Measurements from ENCODE around the gene TMBIM1.

Gene TMBIM1

DNA sequence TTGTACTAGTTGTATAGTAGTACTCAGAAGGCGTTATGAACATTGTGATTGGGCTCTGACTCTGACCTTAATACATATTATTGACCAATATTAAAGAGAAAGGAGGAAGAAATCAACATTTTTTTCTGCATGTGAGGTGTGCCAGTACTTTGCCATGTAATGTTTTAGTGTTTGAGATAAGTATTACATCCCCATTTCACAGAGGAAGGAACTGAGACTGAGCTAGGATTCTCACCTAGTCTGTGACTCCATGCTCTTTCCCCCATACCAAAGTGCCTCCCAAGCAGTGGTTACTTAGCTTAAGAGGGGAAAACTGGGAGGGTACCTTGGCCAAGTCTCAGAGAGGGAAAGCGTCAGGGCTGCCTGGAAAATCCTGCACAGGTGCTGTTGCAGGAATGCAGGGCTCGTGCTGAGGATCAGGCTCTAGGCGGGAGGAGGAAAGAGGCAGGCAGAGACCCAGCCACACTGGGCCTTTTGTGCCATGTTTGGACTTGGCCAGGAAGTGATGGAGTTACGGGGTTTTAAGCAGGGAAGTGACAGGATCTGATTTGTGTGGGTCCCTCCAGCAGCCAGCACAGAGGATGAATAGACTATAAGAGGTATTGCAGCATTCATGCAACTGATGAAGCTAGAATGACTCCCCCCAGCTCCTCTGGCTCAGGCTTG, 20.3 kb downstream of the TMBIM1 start:
- DNase-seq (ENCODE audit: low spot score): no peak

DNA sequence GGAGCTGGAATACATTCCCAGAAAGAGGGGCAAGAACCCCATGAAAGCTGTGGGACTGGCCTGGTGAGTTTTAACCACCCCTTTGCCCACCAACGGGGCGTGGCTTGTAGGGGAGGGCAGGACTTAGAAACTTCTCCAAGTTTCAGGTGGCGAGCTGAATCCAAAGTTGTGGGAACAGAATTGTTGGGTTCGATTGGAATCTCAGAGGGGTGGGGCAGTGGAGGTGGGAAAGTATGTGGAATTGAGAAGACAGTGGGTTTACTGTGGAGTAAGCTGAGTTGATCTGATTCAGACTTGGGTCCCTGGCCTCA, 20.9 kb downstream of the TMBIM1 start:
- no peak for DNase-seq (ENCODE audit: low spot score)

GRCh38 chr2:218270721-218271486, 21.4 kb downstream of the TMBIM1 start:
- DNase-seq (ENCODE audit: low spot score): no peak

DNA sequence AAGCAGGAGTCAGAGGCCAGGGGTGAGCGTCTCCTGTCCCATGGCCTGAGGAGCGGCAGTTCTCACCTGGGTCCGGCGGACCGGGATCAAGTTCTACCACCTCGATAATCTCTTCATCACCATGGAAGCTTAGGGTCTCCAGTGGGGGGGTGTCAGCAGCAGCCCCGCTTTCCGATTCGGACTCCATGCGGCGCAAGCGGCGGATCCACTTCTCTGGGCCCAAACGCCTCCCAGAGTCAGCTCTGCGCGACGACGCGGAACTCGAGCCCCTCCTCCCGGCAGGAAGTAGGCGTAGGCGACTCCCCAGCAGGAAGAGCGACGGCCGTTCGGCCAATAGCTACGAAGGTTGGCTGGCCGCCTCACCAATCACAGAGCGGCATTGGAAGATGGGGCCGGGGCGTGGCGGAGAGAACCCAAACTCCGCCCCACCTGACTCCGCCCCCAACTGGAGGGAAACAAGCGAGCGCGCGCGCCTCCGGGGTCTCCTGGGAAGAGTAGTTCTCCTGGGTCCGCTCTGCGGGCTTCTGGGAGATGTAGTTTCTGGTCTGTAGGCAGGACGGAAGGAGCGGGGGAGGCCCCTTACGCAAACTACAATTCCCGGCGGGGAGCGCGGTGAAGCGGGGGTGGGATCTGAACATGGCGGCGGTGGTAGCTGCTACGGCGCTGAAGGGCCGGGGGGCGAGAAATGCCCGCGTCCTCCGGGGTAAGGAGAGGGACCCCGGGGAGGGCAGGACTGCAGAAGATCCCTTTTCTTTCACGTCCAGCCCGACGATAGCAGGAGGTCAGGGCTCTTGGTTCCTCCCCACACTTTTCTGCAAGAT, 22.2 kb downstream of the TMBIM1 start, which contains the start of the genes AAMP and PNKD:
Gene AAMP, minus strand, starts transcription at position 238 of the 821 bp plus-strand sequence. Its CDS starts 51 bp downstream, at position 187.
Gene PNKD, plus strand, starts transcription at position 620 of the 821 bp plus-strand sequence. Its CDS starts 17 bp downstream, at position 637.
- DNase-seq (ENCODE audit: low spot score): peak; percentile 100

- DNase-seq (ENCODE audit: low spot score): no peak
These were observed 25.0 kb downstream of the TMBIM1 start for GRCh38 chr2:218267259-218267658.

DNA sequence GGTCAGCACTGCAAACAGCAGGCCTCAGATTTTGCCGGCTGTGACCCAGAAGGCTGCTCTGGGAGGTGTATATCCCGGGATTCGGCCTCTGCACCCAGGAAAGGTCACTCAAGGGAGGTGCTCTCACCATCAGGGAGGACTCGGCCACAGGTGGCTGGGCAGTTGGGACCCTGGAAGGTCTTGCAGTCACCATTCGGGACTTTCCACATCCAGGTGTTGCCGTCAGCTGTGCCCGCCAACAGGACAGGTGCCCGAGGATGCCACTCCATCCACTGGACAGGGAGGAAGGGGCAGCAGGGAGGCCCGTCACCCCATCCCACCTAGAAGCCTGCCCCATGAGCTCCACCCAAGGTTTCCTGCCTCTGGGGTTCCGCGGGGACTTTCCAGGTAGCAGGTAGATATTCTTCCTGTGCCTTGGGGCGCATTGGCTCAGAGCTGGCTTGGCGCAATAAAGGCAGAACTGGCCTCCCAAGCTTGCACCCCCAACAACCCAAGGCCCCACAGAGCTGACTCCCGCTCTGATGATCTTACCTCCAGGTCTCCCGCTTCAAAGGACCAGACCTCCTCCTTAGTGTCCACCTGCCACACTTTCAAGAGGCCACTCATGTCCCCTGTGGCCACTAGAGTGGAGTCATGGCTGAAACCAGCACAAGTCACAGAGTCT, 25.9 kb downstream of the TMBIM1 start:
- no peak for DNase-seq (ENCODE audit: low spot score)

DNA sequence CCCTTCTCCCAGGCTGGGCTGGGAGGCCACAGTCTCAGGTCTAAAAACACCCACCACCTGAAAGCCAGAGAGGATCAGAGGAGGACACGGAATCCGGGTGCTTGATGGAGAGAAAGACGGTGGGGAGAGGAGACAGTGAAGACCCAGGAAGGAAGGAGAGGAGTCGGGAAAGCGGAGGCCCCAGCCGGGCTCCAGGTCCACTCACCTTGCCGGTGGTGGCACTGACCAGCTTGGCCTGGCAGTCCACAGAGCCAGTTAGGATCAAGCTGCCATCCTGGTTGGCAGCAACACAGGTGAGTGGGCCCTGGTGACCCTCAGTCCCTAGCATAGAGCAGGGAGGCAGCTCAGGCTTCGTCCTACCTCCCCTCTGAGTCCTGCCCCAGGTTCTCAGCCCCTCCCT, 26.7 kb downstream of the TMBIM1 start:
- DNase-seq (ENCODE audit: low spot score): no peak

DNA sequence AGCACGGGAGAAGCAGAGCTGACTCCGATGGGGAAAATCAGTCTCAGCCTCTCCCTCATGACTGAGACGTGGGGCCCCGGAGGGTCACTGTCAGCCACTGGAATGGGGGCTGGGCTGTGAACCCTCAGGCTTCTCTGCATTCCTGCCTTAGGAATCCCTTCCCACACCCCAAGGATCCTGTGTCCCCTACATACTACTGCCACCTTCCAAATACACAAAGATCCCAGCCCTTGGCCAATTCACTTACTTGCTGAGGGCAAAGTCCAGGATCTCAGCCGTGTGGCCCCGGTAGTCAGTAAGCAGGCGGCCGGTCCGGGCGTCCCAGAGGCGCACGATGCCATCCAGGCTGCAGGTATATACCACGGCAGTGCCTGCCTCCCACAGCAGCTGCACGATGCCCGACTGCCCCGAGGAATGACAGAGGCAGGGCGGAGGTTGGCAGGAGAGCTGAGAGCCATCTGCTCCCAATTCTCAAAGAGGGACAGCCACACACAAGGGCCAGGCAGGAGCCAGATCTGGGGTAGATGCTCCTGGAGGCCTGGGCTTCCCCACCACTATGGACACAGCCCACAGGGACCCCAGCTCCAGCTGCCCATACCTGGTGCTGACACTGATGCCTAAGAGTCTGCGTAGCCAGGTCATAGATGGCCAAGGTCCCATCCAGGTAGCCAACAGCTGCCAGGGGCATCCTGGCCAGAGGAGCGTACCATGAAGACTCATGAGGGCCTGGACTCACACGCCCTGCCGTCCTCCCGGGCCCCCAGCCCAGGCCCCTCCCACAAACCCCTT, 27.3 kb downstream of the TMBIM1 start:
- DNase-seq (ENCODE audit: low spot score): no peak

- no peak for DNase-seq (ENCODE audit: low spot score)
These were observed 28.3 kb downstream of the TMBIM1 start for GRCh38 chr2:218263817-218264641.

- DNase-seq (ENCODE audit: low spot score): no peak
These were observed 29.4 kb downstream of the TMBIM1 start for GRCh38 chr2:218262631-218263586.

GRCh38 chr2:218262237-218262600, 30.1 kb downstream of the TMBIM1 start:
- no peak for DNase-seq (ENCODE audit: low spot score)

DNA sequence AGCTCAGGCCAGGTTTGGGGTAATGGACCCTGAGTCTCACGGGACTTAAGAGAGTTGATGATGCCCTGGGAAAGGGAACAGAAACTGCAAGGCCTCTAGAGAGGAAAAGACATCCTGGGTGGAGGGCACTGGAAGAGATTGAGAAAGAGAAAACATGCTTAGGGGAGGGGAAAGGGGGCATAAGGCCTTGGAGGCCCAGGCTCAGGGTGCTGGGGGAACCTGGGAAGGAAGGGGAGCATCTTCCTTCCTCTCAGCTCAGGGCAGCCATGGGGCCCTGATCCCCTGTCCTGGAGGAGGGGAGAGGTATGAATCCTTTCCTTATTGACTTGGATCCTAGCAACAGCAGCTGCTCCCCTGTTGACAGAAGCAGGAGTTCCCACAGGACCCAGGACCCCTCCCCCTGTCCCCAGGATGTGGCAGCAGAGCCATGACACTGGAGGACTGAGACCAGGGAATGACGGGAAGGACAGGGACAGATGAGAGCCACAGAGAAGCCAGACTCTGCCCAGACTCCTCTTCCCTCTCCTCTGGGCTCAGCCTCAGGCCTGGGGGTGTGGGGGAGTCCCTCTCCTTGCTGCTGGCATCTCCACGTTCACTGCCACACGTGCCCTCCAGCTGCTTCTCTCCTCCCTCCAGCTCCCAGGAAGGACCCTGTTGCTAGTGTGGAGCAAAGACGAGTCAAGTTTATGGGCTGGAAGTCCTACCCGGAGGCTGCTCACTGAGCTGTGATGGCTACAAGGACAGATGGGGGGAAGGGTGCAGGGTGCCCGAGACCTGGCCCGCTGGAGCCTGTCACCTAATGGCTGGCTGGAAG, 30.7 kb downstream of the TMBIM1 start:
- DNase-seq (ENCODE audit: low spot score): no peak

GRCh38 chr2:218260742-218261422, 31.4 kb downstream of the TMBIM1 start, which contains the start of gene GPBAR1:
GPBAR1 (plus strand) TSS chr2:218261015; CDS start chr2:218262725, 1,710 bp downstream.
- no peak for DNase-seq (ENCODE audit: low spot score)

- DNase-seq (ENCODE audit: low spot score): no peak
These were observed 32.1 kb downstream of the TMBIM1 start for GRCh38 chr2:218260166-218260565.

DNA sequence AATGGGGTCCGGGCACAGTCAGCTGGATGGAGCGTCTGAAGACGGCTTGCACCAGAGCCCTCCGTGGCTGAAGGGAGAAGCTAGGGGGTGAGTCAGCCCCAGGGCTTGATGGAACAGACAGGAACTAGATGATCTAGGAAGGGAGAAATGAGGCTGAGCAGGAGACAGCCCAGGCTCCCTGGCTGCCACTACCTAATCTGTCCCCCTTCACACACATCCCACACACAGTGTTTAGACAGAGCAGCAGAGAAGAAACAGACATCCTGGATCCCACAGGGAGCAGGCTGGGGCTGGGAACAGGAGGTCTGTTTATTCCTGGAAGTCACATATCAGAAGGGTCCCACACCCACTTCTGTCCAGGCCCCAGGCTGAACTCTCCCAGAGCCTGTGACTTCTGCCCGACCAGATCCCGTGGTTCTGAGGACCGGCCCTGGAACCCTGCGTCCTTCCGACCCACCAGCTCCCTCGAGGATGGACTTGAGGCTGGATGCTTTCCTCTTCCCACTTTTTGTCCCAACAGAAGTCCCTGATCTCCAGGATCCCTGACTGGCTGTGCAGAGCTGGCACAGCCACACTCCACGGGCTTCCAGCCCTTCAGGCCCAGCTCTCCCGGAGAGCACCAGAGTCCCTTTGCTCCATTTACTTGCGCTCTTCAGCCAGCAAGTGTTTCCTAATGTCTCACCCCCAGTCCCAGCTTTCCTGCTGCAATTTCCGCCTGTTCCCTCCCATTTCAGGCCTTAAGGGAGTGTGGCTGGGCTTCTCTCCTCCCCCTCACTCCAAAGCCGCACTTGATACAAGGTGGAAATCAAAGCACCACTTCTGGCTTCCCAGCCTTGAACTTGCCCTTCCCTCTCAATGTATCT, 33.0 kb downstream of the TMBIM1 start:
- no peak for DNase-seq (ENCODE audit: low spot score)

- peak; percentile 56 for DNase-seq (ENCODE audit: low spot score)
These were observed 34.8 kb downstream of the TMBIM1 start for GRCh38 chr2:218257390-218257981.

Measured in CD4-positive, alpha-beta T cell treated with Interleukin-6 at 100 ng/mL for 8 hours (primary cell).